Hindlimb muscle (tissue), 1 donor: Measurements from ENCODE around the gene HMCN1. TPM values are rescaled to one million over a fixed set of nuclear protein-coding genes. Genes with fewer than 3 reads are reported as not detected.

Experiments used
- DNase-seq: peaks from one replicate; pipeline ENCODE4 v3.0.0-alpha.2; 2013
- polyA plus RNA-seq: library from polyadenylated mRNA; unstranded; fragments of 120-200 nt; gene quantifications from one replicate; pipeline ENCODE4 v1.2.1, GENCODE V29; 2013; ENCODE audit not compliant: insufficient read length

Gene HMCN1
- polyA plus RNA-seq, 1 donor, result 3.9 TPM

DNA sequence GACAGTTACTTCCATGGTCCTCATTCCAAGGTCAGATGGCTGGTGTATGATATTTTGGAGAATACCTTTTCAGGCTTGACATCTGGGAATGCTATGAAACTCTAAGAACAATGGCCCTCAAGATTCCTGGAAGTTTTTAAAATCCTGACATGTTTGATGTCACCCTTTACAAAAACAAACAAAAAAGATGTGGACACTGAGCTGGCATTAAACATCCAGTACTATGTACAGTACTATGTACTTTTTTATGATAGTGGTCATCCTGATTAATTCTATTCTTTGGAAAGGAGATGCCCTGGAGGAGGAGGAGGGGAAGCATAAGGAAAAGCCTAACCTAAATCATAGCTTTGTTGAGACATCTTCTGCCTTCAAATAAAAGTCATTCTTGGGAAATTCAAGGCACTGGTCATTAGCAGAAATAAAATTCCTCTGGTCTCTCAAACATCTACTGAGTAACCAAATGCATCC, 235.4 kb downstream of the HMCN1 start:
- DNase-seq, result no peak

DNA sequence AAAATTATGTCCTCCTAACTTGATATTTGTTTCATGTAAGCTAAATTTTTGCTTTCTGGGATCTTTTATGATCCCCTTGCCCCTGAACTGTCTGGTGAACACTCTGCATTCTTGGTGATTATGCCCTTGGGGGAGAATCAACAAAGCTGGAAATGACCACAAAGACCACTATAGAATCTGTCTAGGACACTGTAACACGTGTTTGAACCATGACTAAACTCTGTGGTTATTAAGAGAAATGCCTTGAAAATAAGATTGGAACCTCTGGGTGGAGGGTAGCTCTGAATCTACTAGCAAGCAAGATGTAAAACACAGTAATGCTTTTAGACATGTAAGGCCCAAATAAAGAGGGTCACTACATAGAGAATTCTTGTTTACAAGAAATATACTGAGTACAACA, 237.5 kb downstream of the HMCN1 start:
- DNase-seq, result no peak

DNA sequence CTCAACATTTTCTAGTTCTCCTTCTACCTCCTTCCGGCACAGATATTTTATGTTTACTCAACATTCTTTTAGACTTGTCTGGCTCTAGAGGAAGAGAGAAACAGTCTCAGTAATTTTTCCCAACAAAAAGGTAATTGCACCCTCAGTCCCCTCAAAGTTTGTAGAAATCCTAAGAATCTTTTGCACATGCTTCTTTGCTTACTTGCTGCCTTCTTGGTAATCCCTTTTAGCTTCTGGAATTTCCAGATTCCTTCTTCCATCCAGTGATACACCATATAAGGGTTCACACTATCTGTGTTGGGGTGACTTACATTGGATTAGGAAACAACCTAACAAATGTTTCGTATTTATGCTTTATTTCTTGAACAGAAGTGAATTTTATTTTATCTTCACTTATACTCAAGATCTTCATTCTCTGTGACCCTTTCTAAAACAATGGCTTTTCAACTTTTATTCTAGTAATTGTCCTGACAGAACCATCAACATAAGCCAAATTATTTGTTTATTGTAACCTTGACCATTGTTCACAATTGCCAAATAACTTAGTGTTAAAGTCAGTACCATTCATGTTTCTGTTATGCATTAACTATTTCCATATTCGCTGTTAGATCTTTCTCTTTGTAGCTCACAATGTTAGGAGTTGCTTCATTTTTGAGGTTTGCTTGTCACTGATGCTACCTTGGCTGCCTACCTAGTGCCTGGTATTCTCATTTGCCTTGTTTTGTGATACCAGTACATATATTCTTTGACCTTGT, 238.1 kb downstream of the HMCN1 start:
- DNase-seq, result no peak

DNA sequence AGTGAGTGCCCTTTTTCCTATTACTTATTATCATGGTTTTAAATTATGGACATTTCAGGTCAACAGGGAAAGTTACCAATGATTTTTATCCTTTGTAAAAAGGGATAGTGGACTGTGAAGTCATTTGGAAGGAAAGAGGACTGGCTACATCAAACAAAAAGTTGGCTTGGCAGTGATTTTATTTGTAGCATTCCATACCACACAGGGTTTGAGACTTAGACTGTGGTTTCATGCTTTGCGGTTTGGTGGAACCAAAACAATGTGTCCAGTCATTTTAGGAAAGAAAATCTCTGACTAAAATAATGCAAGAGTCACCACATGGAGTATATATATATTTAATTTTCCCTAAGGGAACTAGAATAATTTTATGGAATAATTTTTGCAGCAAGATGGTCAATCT, 239.5 kb downstream of the HMCN1 start:
- no peak for DNase-seq

DNA sequence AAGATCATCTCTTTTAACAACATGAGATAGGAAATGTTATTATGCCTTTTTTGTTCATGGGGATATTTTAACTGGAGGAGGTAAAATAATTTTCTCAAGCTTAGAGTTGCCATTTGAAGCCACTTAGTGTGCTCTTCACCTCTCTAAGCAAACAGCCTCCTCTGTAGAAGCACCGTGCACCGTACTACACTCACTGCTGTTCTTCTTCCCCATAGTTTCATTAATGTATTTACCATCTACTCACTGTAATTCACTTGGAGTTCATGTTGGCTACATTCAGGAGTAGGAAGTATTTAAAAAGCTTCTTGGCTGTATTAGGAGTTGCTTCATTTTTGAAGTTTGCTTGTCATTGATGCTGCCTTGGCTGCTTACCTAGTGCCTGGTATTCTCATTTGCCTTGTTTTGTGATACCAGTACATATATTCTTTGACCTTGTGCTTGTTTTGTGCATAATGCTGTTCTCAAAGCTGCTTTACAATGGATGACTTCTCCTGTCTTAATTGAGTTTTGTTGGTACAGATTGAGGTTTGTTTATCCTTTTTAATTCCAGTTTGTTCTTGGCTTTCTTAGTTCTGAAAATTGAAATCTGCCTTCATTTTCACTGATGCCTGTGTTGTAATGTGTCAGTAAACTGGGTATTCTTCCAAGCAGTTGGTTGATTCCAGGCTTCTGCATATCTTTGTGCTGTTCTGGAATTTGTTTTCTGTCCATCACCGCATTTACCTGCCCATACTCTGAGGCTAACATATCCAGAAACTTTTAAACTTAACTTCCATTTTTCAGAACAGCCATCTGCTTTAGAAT, 240.4 kb downstream of the HMCN1 start:
- peak; percentile 53 for DNase-seq

DNA sequence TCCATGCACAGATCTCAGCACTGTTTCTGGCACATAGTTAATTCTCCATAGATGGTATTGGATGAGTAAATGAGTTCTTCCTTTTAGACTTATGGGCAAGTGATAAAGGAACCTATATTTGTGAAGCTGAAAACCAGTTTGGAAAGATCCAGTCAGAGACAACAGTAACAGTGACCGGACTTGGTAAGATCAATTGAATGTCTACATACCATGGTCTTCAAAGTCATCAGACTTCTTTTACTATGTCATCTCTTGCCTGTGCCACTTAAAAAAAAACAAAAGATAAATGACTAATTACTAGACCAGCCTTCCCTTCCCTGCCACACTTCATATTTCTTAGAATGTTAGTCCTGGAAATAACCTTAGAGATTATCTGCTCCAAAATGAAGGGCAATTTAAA, 246.7 kb downstream of the HMCN1 start:
- DNase-seq, result no peak

DNA sequence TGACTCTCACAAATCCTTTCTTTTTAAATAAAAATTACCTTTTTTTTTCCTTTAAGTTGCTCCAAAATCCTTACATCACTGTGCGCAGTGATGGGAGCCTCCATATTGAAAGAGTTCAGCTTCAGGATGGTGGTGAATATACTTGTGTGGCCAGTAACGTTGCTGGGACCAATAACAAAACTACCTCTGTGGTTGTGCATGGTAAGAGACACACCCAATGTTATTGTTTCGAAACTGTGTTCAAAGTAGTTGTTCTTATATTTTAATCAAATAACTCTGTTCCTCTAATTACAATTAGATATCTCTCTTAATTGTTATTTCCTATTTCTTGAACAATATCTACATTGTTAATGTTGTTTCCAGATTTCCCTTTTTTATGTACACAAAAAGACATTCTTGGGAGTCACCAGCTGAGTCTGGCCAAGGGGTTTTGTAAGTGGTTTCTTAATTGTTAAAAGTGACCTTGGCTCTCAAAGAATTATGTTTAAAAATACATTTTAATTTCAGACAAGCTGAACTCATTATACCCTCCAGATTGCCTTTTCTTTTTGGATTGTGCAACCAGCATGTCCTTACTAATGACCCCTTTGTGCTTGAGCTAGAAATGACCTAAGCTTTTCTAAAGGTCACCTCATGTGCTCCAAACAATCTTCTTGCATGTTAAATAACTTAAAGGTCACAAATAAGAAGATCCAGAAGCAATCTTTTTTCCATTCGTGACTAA, 250.1 kb downstream of the HMCN1 start:
- no peak for DNase-seq

DNA sequence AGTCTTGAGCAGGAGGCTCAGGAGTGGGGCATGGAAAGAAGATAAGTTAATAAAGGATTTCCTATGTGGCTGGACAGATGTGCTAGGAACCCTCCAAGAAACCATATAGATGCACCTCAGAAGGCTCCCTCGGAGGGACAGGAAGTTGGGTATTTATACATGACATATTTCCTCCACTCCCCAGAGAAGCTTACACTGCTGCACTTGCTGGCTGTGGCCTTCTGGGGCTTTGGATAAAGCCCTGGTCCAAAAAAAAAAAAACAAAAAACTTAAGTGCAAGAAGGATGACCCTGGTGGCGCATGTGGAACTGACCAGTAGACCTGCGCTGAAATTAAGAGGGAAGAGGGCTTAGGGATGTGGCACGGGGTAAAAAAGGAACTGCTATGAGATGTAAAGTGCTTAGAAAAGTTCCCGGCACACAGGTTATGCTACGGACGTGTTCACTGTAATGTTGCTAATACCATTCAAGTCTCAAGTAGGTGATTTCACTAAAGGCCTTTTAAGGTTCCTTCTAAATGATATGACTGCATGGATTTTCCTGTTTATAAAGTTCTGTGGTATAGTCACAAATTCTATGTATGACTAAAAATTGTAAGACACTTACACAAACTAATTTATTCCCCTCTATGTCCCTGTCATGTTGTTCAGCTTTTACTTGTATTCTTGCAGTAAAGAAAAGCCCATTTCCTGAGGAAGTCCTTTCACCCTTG, 253.6 kb downstream of the HMCN1 start:
- no peak for DNase-seq

DNA sequence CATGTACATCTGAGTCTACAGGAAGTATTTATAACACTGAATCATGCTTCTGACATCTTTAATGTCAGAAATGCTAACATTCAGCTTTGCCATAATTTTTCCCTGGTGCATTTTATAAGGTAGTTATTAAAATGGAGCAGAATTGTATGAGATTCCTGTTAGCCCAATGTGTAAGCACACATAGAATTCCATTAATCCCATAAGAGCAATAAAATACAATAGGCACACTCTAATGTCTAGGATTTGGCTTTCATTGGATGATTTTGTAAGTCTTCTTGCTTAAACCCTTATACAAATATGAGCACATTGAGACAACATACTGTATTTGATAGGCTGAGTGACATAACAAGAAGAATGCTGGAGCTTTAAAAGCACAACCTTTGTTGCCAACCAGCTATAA, 256.4 kb downstream of the HMCN1 start:
- DNase-seq, result no peak

DNA sequence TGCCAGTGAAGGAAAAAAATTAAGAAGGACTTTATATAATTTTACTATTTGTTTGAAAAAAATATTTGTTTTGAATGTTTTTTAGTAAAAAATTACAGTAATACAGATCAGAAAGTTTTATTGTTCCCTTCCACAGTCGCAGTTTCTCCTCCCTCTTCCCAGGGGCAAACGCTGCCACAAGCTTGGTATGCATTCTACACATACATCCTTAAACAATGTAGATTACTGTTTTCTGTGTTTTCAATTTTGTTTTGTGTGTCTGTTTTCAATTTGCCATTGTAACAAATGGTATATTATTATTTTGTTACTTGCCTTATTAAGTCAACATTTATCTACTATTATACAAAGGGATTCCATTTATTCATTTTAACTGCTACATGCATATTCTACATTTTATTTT, 257.1 kb downstream of the HMCN1 start:
- DNase-seq, result no peak

DNA sequence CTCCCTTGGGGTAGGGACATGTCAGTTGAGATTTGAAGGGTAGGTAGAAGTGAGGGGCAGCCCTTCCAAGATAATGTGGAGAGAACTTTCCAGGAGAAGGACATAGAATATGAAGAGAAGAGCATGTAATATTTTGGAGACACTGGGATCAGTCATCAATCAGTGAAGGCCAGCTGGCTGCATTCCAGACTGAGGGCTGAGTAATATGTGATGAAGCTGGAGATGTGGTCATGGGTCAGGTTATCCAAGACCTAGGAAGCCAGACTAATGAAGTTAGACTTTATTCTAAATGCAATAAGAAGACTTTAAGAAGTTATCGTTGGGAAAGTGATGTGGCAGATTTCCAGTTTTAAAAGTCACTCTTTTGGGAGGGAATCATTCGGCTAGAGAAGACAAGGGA, 262.0 kb downstream of the HMCN1 start:
- DNase-seq, result no peak

DNA sequence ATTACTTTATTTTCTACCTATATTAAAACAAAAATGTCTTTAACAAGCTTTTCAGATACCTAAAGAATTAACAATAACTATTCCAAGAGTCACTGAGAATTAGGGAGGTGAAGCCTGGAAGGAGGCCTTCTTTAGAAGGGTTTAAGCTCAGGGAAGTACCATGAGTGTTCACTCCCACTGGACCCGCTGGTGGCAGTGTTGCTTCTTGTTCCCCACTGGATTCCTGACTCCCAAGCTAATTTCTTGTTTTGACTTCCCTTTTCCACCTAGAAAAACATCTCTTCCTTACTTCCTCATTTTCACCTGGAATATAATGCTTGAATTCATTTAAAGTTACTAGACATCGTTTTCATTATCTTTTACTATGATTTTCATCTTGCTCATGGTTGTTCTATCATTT, 264.2 kb downstream of the HMCN1 start:
- DNase-seq, result no peak

DNA sequence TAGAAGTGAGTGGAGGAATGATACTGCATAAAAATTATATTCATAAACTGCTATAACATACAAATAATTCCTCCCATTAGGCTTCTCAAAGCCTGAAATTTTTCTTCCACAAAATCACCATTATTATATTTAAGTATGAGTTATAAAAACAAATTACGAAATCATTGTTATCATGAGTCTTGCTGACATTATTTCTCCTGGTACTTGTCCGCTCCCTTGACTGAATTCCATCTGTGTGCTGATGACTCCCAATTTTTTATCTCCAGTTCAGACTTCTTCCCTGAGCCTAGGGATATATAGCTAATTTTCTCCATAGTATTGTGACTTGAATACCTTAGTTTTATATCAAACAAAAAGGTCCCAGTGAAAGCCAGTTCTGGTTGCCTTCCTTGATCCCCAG, 268.2 kb downstream of the HMCN1 start:
- no peak for DNase-seq

DNA sequence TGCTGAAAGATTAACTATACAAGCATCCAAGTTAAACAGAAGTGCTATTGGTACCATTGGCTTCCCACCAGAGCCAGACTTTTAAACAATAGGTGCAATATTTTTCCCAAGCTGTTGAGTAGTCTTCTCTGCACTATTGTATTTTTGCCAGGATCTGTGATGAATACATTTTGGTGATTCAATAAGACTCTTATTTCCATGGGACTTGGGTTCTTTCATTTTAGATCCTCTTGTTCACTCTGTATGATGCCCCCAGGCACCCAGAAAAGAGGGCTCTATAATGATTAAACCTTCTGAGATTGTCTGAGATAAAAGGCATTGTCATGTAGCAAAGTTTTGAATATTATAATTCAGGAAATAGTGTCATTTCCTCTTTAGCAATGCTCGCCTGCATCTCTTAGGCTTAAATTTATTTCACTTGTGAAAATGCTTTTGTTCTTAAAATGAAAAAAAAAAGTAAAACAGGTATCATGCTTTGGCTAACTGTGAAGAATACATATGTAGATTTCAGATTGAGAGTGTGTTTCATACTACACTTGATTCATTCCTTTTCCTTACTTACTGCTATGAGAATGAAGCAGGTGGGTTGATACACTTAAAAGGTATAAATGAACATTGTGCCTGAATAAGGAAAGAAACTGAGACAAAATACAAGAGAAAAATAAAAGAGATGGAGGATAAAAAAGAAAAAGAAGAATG, 275.0 kb downstream of the HMCN1 start:
- no peak for DNase-seq

DNA sequence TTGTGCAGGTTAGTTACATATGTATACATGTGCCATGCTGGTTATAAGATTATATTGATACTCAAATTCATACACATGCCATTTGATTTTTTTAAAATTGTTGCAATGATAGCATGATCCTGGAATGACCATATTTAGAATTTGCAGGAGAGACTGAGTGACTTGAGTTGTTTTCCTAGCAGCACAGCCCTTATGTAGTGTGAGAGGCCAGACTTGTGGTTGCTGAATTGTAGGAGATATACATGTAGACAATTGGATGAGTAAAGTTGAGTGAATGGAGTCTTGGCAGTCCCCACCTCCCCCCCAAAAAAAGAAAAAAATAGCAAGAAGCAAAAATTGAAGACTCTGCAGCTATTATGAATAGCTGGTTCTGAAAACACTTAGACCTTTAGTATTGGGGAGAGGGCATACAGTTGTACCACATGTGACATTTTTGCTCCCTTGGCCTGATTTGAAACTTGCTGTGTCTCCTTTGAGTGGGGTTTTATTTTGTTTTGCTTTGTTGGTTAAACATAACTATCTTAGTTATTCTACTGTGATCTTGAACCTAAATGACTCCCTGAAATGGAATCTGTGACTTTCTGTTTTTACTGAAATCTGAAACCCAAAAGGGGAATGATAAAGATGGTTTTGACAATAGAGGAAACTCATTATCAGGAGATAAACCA, 280.3 kb downstream of the HMCN1 start:
- no peak for DNase-seq

DNA sequence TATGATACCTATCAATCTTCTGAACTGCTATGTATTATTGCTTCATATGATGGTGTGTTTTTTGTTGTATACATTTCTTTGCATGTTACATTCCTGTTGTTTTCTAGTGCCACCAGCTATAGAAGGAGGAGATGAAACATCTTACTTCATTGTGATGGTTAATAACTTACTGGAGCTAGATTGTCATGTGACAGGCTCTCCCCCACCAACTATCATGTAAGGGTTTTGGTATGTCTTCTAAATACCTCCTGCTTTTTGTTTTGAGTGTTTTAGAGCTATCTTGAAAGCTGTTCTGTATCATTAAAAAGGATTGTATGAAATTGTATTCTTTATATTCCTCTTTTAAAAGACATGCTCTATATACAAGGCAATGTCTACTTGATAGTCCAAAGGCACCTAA, 282.7 kb downstream of the HMCN1 start:
- no peak for DNase-seq

DNA sequence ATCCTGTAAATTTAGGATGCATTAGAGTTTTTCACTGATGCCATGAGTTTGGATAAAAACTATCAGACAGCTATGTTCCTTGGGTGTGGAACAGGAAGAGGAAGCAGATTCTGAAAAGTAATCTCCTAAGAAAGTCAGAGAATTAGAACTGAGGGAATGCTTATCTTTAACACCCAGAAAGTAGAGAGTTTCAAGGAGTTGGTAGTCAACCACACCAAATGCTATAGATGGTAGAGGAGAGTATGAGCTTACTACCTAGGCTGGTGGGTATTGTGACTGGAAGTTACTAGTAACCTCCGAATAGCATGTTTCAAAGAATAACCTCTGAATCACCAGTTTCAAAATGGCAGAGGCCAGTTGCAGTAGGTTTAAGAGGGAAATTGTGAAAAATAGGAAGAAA, 288.0 kb downstream of the HMCN1 start:
- no peak for DNase-seq

DNA sequence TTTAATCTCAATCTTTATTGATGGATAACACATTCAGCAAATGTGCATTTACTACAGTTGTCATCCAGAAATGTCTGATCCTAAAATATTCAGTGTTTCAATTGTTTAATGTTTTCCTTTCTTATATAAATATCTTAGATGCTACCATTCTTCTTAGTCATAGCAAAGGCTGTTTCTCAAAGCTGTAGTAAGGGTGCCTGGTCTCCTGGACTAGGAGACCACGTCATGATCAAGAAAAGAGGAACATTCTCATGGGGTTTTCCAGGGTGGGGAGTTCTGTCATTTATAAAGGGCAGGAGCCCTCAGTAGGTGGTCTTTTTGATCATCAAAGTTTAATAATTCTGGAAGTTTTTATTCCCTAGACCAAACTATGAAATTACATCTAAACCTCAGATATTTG, 292.8 kb downstream of the HMCN1 start:
- DNase-seq, result no peak

DNA sequence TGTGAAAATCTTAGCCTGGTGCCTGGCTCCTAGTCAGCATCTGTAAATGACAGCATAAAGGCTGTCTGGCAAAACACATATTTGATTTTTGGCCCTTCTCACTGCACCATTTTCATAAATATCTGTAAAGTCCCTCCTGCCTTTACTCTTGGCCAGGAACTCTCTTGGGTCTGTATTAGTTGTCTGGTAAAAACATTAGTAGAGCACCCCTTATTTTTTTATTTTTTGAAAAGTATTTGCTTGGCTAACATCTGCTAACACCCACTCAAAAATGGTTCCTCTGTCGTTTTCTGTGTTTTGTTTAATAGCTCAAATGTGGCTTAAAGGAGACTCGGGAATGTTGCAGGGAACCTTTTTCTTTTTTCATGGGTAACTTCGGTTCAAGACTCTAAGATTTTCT, 293.4 kb downstream of the HMCN1 start:
- DNase-seq, result no peak

DNA sequence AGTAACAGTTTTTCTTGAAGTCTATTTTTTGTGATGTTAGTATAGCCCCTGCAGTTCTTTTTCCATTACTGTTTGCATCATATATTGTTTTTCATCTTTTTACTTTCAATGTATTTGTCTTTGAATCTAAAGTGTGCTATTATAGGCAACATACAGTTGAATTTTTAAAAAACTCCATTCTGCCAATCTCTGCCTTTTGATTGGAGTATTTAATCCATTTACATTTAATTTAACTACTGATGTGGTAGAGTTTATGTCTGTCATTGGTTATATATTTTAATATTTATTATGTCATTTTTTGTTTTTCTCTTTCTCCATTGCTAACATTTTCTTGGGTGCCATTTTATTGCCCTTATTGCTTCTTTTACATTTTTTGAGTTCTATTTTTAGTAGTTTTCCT, 296.3 kb downstream of the HMCN1 start:
- DNase-seq, result no peak

DNA sequence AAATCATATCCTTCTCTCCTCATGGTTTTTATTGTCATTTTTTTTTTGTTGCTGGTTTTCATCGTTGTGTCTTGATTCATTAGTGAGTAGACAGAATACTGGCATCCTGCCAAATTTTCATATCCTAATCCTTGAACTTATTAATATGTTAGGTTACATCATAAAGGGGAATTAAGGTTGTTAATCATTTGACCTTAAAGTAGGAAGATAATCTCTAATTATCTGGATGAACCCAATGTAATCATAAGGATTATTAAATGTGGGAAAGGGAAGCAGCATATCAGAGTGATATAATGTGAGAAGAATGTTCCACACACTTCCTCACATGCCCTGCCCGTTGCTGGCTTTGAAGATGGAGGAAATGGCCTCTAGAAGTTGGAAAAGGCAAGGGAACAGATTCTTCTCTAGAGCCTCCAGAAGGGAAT, 299.7 kb downstream of the HMCN1 start:
- DNase-seq, result no peak

DNA sequence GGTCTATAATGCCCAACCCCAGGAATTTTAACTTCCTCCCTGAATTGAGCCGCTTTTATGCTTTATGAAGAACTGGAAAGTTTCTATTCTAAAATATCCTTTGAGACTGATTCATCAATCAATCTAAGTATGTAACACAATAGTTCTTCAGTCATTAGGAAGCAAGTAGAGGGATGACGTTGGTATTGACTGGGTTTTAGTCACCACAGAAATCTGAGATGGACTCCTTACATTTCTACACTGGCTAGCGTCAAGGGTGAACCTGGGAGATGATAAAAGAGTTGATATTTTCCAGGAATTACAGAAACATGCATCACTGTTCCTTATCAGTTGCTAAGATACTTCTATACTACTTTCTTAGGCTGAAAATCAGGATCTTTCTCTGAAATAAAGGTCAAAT, 308.0 kb downstream of the HMCN1 start:
- no peak for DNase-seq
